Stimulated activated CD4-positive, alpha-beta T cell treated with anti-CD3 and anti-CD28 coated beads, Interleukin-1b, Interleukin-23, amount 100 ng/mL, for 24 hours (primary cell): ENCODE measurements around the gene RFWD3.

ENCODE experiments used
- DNase-seq, 4 experiments: peaks; one replicate each; pipeline ENCODE4 v3.0.0-alpha.2; 2020; ENCODE audit warnings: low read depth in 4 of 4, low spot score in 1 of 4

RFWD3 gene

GRCh38 chr16:74623214-74623838 lies 43.4 kb downstream of the RFWD3 start:
- DNase-seq, result no peak

- DNase-seq, result no peak
These were observed 44.7 kb downstream of the RFWD3 start for GRCh38 chr16:74622005-74622404.

GRCh38 chr16:74617206-74617788 lies 49.4 kb downstream of the RFWD3 start:
- no peak for DNase-seq

- DNase-seq, result no peak
These were observed 55.0 kb downstream of the RFWD3 start for GRCh38 chr16:74611721-74612120.

- DNase-seq, result no peak
These were observed 57.7 kb downstream of the RFWD3 start for GRCh38 chr16:74608944-74609343.

- DNase-seq, result no peak
These were observed 58.3 kb downstream of the RFWD3 start for GRCh38 chr16:74608381-74608780.

- DNase-seq, result no peak
These were observed 58.7 kb downstream of the RFWD3 start for GRCh38 chr16:74607962-74608356.

GRCh38 chr16:74607310-74607961 lies 59.2 kb downstream of the RFWD3 start:
- no peak for DNase-seq

GRCh38 chr16:74606521-74607309 lies 60.0 kb downstream of the RFWD3 start, which contains the start of gene GLG1:
TSS of gene GLG1 (minus strand) at chr16:74607114. CDS start at chr16:74607094, 20 bp downstream.
- peak; percentile 80 to 85 (median 84) for DNase-seq

- DNase-seq, result no peak
These were observed 60.7 kb downstream of the RFWD3 start for GRCh38 chr16:74605746-74606520.

GRCh38 chr16:74605332-74605731 lies 61.3 kb downstream of the RFWD3 start:
- no peak for DNase-seq

- DNase-seq, result no peak
These were observed 62.8 kb downstream of the RFWD3 start for GRCh38 chr16:74603848-74604247.

GRCh38 chr16:74601126-74601871 lies 65.4 kb downstream of the RFWD3 start:
- peak in 1 of 4 experiments; percentile 44 for DNase-seq

- no peak for DNase-seq
These were observed 70.1 kb downstream of the RFWD3 start for GRCh38 chr16:74596586-74596985.

GRCh38 chr16:74592847-74593246 lies 73.8 kb downstream of the RFWD3 start:
- no peak for DNase-seq

- DNase-seq, result no peak
These were observed 74.6 kb downstream of the RFWD3 start for GRCh38 chr16:74591876-74592650.

GRCh38 chr16:74586948-74587347 lies 79.7 kb downstream of the RFWD3 start:
- no peak for DNase-seq

GRCh38 chr16:74585846-74586443 lies 80.7 kb downstream of the RFWD3 start:
- DNase-seq, result no peak
